Activated CD8-positive, alpha-beta memory T cell treated with anti-CD3 and anti-CD28 coated beads for 48 hours (primary cell): ENCODE data around the gene SLC6A3.

Experiments
- DNase-seq, 3 experiments: peaks; one replicate each; pipeline ENCODE4 v3.0.0-alpha.2; 2020; ENCODE audit warnings: low read depth in 2 of 3, low spot score in 2 of 3

SLC6A3 gene

DNA sequence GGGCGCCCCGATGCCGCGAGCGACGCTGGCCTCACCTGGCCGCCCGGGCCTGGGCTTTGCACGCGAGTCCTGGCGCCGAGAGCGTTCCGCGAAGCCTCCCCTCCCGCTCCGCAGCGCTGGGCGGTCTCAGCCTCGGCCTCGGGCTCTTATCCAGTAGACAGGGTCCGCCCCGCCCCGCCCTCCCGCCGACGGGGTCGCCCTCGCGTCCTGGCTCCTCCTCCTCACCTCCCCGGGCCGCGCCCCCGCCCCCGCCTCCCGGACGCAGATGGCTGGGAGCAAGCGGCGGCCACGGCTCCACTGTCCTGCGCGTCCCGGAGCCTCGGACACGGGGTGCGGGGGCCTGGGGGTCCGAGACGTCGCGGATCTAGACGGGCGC is at the start of gene SLC6A3:
Gene SLC6A3 (minus strand): TSS at position 128 of the 376 bp plus-strand sequence. CDS start 2,243 bp downstream, outside the sequence.
- no peak for DNase-seq

DNA sequence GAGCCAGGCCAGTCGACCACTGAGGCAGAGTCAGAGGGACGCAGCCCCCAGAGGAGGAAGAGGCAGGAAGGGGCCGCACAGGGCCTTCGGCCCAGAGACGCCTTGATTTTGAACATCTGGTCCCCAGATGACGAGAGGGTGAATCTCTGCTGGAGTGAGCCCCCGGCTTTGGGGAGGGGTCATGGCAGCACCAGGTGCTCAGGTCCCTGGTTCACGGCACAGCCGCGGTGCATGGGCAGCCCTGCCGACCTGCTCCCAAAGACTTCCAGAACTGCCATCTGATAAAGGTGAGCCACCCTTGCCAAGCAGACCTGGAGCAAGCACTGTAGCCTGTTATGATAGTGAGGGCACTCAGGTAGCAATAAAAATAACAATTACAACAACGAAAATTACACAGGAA is 48.7 kb upstream of the SLC6A3 start:
- no peak for DNase-seq

DNA sequence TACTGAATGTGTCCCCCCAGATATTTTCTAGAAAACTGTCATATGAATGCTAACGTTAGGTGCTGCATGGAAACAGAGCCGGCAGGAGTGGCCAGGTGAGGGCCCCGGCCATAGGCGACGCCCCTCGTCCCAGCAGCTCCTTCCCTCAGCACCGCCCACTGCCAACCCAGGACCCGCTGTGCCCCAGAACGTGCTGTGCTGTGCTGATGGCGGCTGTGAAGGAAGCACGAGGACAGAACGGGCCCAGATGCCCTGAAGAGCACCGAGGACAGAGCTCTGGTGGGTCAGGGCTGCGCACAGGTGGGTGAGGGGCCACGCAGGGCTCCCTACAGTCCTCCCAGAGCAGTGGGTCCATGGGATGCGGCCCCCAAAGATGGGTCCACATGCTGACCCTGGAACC is 48.2 kb upstream of the SLC6A3 start:
- no peak for DNase-seq

DNA sequence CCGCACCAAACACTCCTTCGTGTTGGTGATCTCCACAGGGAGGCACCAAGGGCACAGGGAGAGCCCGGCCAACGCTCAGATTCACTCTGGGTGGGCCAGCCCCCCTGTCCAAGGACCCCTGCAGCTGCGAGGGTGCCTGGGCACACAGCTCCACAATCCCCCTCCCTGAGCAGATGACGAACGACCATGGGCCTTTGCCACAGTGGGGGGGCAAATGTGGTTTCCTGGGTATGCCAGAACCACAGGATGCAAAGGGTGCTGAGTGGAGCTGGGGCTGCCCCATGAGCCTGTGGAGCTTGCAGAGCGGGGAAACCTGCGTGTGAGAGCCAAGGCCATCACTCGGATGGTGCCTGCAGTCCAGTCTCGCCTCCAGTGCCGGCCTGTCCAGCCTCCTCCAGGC is 47.5 kb upstream of the SLC6A3 start:
- no peak for DNase-seq

DNA sequence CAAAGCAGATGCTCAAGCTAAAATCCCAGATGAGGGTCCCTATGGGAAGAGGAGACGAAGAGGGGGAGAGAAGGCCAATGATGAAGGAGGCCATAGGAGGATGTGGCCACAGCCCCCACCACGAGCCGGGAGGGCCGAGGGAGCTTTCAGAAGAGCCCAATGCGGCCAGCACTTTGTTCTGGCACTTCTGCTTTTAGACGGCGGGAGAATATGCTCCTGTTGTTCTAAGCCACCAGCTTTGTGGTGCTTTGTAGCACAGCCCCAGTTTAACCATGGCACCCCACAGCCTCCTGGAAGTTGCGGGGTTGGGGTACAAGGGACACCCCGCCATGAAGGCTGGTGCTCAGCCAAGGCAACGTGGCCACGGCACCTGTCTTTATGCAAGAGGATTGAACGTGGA is 45.1 kb upstream of the SLC6A3 start:
- no peak for DNase-seq

DNA sequence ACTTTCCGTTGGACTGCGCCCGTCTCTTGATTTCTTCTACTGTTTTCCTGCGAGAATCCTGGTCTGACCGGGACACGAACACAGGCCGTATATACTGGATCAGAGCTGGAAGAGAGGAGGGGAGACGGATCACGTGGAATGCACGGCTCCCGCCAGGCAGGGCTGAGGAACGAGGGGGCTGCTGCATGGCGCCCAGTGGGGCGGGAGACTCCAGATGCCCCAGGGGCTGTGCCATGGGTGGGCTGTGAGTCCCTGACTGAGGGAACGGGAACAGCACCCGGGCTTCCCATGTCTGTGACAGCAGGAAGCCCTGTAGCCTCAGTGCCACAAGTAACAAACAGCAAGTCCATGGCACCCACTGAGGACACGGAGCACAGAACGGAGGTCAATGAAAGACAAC is 44.5 kb upstream of the SLC6A3 start:
- DNase-seq: no peak

DNA sequence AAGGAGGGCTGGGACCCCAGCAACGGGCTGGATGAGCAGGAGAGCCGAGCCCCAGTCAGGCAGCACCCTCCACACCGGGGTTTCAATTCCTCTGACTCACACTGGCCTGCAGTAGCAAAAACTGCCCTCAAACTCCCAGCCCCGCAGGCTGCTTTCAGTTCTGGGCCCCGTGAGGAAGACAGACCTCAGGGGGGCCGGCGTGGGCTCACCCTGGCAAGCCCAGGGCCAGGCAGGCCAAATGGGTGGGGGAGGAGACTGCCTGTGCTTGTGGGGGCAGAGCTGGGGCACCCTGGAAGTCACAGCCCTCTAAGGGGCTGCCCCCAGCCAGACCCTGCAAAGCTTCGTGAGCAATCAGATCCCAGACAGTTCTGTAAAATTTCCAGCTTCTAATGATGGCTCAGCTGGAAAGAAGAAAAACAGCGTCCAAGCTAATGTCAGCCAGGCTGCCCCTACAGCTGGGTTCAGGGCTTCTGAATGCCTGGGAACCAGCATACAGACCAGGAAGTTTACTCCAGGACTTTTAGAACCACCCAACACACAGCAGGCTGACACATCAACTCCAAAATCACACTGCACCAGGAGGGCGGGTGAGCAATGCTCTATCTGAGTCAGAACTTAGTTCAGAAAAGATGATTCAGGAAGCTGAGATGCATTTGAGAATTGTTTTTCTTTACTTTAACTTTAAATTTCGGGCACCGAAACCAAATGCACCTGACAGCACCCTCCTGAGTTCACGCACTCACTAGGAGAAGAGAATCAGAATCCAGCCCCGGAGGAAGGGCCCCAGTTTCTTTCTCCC is 43.8 kb upstream of the SLC6A3 start:
- peak in 2 of 3 experiments; percentile 30 to 49 for DNase-seq

DNA sequence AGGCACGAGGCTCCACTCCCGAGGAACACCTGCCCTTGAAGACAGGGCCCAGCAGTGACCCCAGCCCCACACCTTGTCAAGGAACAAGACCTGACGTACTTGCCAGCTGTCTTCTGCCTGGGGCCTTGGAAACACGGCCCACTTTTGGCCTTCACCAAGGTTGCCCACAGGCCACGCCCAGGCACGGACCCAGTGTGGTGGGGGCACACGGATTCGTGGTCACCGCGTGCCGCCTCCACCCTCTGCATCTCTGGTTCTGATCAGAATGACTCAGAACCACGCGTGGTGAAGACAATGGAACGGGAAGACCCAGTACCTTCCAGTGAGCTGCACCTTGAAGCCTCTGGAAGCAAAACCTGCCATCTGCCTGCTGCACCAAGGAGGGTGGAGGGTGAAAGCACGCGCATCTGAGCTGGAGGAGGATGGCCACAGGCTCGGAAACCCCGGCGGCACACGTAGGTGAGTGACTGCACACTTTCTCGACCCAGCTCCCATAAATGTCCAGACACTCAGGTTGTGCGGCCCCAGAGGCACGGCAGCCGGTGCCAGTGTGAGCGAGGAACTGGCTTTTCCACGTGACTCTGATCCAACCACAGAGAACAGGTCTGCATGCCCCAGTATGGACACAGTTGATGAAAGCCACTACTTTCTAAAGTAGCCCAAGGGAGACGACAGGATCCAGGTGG is 42.0 kb upstream of the SLC6A3 start:
- DNase-seq: no peak

DNA sequence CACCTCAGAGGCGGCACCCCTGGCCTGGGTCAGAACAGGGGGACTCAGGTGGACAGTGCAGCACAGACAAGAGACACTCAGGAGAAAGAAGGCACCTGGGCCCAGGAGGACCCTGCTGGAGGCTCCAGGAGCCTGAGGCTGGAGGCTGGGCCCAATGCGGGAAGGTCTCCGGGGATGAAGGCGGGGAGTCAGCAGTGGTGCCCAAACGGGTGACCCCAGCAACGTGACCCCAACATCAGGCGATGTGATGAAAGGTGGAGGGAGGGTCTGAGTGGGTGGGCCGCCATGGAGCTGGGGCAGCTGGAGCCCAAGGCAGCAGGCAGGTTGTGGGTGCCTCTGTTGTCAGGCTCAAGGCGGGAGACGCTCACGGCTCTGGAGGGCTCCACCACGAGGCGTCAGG is 41.0 kb upstream of the SLC6A3 start:
- DNase-seq: no peak

DNA sequence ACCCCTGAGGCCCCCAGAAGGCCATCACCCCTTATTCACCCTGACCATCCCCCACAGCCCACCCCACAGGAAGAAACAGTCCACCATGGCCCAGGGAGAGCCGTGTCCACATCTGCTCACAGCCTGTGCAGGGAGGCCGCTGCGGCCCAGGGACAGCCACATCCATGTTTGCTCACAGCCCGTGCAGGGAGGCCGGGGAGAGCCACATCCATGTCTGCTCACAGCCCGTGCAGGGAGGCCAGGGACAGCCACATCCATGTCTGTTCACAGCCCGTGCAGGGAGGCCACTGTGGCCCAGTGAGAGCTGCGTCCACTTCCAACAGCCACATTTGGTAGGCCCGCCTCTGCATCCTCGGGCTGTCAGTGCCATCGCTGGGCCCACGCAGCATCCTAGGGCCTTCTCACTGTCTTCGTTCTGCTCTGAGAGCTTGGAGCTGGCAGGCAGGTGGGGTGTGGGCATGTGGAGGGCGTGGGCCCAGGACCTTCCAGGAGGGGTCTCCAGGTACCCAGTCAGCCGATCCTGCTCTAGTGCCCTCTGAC is 40.4 kb upstream of the SLC6A3 start:
- DNase-seq: no peak

DNA sequence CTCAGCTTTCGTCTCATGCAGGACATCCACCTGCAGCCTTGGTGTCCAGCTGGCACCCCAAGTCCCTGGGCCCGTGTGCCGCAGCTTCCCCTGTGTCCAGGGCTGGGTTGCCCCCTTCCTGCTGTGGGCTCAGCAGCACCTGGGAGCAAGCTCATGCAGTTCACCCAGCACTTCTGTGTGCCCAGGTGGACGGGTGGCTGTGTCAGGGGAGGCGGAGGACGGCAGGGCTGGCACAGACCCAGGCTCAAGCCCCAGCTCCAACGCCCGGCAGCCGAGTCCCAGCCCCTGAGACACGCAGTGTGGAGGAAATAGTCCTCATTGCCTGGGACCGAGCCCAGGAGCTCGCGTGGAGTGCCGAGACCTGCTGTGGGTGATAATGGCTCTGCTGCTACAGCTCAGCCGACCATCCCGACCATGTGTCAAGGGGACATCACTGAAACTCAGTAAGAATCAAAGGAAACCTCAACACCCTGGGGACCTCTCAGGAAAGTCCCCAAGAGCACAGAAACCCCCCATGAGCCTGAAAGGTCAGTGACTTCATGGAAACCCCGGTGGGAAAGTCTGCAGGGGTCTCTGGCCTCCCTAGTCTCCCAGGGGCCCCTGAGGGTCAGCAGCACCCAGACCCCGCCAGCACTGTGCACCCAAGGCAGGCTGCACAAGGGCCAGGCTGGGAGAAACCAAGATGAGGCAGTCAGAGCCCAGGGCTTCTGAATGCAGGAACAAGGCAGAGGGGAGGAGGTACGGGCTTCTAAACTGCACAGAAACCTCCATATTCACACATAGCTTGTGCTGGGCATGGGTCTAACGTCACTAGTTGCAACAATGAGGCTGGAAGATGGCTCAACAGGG is 39.7 kb upstream of the SLC6A3 start:
- DNase-seq: no peak

DNA sequence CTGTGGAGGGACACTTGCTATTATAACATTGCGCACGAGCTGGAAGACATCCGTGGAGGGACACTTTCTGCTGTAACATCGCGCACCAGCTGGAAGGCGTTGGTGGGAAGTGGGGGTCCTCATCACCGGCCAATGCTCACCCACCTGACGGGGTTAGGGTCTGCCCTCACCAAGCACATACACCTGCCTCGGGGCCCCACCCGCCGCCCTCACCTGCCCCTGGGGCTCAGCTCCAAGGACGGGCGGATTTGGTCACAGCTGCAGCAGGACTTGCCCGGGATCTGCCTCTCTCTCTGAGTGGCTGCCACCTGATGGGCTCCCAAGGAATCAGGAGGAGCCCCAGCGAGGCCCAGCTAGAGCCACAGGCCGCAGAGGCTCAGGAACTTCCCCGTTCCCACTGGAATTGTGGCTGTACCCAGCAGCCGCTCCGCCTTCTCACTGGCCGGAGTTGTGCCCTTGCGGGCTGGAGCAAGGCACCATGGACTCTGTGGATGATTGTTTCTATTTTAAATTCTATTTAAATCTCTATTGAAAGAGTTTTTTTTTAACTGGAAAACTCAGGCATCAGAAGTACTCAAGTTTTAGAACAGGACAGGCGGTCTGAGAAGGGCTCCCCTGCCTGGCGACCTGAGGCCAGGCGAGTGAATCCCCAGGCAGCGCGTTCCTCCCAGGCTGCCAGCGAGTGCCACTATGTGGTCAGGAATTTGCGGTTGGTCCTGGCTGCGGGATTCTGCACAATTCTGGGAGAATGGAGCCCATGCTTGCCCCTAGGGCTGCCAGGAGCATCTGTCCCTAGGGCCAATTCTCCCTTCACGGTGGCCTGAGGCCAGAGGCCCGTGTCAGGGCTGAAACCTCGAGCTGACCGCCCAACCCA is 38.9 kb upstream of the SLC6A3 start:
- no peak for DNase-seq

DNA sequence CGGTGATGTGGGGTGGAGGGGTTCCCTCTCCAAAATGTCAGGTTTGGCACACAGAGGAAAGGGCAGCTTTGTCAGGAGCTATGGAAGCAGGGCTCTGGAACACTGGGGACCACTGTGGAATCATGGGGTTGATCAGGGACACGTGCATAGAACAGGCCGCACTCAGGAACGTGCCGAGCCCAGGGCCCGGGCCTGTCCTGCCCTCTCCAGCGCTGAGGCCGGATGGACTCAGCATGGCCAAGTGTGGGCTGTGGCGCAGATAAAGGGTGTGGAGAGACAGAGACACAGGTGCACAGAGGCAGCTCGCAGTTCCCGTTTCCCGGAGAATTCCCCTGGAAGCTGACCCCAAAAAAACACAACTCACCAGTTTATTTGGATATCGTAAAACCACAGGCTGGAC is 37.8 kb upstream of the SLC6A3 start:
- DNase-seq: no peak

DNA sequence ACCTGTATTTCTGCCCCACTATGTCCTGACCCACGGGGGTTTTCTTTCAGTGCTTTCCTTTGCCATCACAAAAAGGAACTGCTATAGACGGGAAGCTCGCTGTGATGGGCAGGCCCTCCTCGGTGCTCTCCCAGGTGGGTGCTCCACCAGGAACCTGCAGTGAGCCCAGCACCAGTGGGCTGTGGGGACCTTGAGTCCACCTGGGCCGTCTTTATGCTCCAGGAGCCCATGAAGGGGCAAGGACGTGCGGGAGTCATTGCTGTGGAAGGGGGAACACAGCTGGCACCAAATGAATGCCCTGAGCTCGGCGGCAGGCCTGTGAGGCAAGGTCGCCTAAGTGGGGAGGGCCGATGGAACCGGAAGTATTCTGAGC is 36.7 kb upstream of the SLC6A3 start:
- DNase-seq: no peak

DNA sequence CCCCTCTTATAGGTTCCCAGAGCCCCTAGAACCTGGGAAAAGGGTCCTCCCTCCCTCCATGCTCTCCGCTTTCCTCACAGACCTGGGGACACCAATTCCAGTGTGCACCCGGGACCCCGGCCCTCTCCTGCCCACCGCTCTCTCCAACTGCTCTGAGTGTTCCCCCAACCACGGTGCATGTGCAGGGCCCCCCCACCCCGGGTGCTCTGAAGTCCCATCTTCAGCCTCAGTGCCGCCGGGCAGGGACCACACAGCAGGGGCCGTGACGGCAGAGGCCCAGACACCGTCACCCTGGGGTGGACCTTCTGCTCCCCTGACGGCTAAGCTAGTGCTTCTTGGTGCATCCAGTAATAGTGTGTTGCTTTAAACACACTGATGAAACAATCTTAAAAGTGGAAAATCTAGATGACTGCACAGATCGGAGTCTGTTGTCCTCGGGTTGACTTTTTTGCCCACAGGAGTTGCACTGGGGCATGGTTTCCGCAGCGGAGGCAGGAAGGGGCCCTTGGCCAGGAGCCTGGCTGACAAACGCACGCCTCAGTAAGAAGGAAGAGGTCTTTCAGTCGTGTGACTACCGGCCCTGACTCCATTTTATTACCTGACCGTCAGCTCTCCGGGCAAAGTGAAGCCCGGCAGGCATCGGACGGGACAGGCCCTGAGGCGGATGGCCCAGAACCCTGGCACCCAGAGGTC is 36.2 kb upstream of the SLC6A3 start:
- no peak for DNase-seq

DNA sequence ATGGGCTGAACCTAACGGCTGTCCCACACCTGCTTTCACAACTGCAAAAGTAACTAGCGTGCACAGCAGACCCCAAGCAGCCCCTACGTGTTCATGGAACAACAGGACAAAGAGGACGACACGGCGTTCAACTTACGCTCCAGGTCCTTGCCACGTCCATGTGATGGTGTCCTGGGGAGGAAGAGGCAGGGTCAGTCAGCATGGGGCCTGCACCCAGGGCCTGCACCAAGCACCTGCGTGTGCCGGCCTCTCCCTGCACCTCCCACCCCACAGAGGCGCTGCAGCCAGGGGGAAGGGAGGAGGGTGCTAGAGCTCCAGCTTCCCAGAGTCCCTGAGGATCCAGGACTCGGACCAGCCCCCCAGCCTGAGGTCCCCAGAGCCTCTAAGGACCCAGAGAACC is 35.6 kb upstream of the SLC6A3 start:
- DNase-seq: no peak

DNA sequence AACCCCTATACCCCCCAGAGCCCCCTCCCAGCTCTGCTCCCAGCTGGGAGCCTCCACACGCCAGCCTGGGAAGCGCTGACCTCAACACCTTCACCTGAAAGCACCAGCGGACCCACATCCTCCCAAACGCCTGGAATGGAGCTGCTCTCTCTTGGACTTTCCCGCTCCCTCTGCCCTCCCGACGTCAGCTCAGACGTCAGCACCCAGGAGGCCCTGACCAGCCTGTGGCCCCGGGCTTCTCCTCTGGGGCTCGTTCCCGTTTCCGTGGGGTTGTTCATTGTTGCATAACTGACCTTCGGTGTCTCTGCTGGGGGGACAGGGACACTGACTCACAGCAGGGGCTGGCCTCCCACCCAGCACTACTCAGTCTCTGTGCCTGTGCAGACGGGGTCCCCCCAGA is 35.0 kb upstream of the SLC6A3 start:
- DNase-seq: no peak

DNA sequence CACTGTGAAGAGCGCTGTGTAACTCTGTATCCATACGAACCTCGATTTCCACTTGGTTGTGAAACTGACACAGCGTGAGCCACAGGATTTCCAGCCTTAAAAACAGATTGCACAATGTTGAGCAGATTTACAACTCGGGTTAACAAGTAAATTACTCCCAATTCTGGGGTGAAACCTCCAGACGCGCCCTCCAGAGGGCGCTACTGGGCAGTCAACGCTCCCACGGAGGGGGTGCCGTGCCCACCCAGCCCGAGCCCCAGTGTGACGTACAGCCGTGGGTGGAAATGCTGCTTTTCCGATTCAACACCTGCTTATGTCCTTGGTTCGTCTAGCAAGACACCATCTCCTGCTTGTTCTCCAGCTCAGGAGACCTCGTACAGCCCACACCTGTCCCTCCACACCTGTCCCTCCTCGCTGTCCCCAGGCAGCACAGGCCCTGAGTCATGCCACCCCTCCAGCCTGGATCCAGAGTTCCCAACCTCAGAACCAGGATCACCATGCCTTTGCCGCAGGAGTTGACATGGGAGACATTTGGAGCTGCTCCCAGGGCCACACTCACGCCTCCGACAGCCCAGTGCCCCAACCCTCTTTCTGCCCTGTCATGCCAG is 34.4 kb upstream of the SLC6A3 start:
- peak in 1 of 3 experiments; percentile 40 for DNase-seq

DNA sequence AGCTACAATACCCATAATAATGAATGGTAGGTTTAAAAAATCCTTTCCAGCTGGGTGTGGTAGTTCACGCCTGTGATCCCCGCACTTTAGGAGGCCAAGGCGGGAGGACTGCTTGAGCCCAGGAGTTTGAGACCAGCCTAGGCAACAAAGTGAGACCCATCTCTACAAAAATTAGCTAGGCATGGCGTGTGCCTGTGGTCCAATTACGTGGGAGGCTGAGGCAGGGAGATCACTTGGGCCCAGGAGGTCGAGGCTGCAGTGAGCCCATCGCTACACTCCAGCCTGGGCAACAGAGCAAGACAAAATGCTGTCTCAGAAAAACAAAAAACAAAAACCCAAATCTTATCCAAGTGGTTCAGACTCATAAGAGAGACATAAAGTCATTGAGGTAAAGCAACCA is 33.8 kb upstream of the SLC6A3 start:
- DNase-seq: no peak
